ENCODE results near the gene YPEL5.
A peak's percentile ranks its signal among the peaks of the same experiment; 100 is the strongest.

The YPEL5 gene

DNA sequence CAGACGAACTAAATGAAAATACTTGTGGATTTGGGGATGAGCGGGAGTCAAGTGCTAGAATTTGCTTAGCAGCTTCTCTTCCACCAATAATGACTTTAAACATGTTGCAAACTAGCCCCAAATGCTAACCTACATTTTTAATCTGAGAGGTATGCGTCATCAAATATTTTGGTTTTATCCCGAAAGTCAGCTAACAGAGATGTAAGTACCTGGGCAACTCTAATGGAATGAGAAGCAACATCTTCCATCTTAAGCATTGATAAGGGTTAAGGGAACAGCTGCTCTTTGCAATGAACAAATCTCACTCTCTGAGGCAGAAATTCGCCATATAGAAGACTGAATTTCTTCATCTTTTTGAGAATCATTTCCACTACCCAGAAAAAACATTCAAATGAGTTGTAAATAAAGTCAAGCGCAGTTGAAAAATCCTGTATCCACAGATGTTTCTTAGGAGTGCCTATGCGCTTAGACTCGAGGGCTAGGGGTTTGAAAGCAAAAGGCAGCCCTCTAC is 926 bp upstream of the YPEL5 start:
- H3K27me3 Mint-ChIP-seq: no peaks in the 10 kb centered on the region
- H3K9me3 Mint-ChIP-seq: no peaks in the 10 kb centered on the region
- peaks cover 48% of the 10 kb centered on the region for H3K36me3 Mint-ChIP-seq (ENCODE audit: insufficient read depth)
- H3K4me3 Mint-ChIP-seq: peak overlapping the region; percentile 78
- peak overlapping the region; percentile 99 for H3K27ac Mint-ChIP-seq (ENCODE audit: low read depth)
- H3K4me1 Mint-ChIP-seq: peaks cover 40% of the 10 kb centered on the region
- DNase-seq (ENCODE audit: low spot score in 2 of 2): no peak
- ATAC-seq (replicated peaks; ENCODE audit: extremely low read depth, poor library complexity, severe bottlenecking): no peak

DNA sequence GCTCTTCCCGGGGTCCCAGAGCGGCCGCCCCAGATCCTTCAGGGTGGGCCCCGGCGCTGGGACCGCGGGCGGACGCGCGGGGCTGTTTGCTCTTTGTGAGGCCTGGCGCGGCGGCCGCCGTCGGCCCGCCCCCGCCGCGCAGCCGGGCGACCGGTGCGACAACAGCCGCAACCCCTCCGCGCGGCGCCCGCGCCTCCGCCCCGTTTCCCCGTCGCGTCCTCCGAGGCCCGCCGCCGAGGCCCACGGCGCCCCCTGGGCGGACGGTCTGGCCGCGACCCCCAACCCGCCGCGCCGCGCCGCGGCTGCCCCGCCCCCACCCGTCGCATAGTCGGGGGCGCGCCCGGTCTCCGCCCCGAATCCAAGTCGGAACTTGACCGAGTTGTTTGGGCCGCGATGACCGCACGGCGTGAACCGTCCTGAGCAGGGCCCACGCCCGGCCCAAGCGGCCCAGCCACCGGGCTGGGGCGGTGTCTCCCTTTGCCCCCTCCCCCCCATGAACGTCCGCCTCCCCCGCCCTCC is 448 bp downstream of the YPEL5 start:
- Mint-ChIP-seq H3K36me3 (ENCODE audit: insufficient read depth) (peaks cover 58% of the 10 kb centered on the region), H3K4me1 (peaks cover 51% of the 10 kb centered on the region), H3K4me3 (peak overlapping the region; percentile 82), H3K27me3 (no peaks in the 10 kb centered on the region), H3K27ac (ENCODE audit: low read depth) (peak overlapping the region; percentile 99), H3K9me3 (no peaks in the 10 kb centered on the region)
- DNase-seq (ENCODE audit: low spot score in 2 of 2) (no peak), ATAC-seq (replicated peaks; ENCODE audit: extremely low read depth, poor library complexity, severe bottlenecking) (no peak)

DNA sequence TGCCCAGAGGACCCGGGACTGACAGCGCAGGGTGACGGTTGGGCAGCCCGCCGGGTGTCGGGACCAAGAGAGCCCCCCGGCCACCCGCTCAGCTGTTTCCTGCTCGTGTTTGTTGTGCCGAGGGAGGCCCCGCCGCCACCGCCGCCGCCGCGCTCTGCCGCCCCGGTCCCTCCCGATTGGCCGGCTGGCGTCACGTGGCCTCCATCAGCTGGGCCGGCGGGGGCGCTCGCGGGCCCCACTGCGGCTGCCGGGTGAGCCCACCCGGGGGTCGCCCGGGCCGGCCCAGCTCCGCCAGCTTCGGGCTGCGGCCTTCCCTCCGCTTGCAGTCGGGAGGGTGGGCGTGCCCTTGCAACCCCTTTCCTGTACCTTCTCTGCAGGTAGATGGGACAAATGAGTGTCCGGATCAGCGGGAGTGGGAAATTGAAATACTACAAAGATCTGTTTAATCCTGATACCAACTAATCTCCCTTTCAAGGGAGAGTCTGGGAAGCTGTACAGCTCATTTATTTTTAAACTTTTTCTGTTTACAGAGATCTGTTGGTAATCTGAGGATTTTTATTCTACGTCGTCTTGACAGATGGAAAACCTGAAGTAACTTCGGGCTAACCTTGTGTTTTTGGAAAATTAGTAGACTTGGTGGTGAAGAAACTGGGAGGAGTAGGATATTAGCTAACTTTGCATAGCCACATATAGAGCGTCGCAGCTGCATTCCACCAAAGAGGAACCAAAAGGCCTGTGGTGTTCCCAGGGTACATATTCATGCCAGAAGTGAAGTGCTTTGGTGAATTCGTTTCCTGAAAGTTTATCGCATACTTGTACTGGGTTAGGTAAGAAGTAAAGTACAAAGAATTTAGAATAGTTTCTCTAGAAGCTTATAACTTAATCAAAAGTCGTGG is 1.2 kb downstream of the YPEL5 start:
- ATAC-seq (replicated peaks; ENCODE audit: extremely low read depth, poor library complexity, severe bottlenecking): peak; percentile 3
- Mint-ChIP-seq H3K27me3 (no peaks in the 10 kb centered on the region), H3K9me3 (no peaks in the 10 kb centered on the region), H3K4me3 (peak overlapping the region; percentile 82), H3K36me3 (ENCODE audit: insufficient read depth) (peaks cover 65% of the 10 kb centered on the region), H3K27ac (ENCODE audit: low read depth) (peak overlapping the region; percentile 93), H3K4me1 (peaks cover 57% of the 10 kb centered on the region)
- peak; percentile 70 to 73 for DNase-seq (ENCODE audit: low spot score in 2 of 2)

DNA sequence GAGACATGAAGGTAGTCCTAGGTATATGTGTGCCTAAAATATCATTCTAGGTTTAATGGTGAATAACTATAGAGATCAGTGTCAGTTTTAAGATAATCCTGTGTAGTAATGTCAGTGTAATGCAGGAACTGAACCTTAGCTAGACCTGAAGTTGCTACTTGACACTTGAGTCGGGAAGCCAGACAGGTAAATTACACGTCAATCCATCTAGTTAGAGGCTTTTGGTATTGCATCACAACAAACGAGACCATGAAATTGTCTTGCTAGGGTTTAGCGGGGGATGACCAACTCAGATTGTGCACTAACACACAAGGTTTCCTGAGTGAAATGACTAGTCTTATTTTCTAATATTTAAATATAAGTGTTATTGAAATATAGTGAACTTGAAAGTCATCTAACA is 2.0 kb downstream of the YPEL5 start:
- H3K4me1 Mint-ChIP-seq: peaks cover 66% of the 10 kb centered on the region
- ATAC-seq (replicated peaks; ENCODE audit: extremely low read depth, poor library complexity, severe bottlenecking) (no peak), DNase-seq (ENCODE audit: low spot score in 2 of 2) (no peak)
- no peaks in the 10 kb centered on the region for H3K9me3 Mint-ChIP-seq
- no peaks in the 10 kb centered on the region for H3K27me3 Mint-ChIP-seq
- peak overlapping the region; percentile 93 for H3K27ac Mint-ChIP-seq (ENCODE audit: low read depth)
- H3K4me3 Mint-ChIP-seq: peak overlapping the region; percentile 82
- H3K36me3 Mint-ChIP-seq (ENCODE audit: insufficient read depth): peaks cover 74% of the 10 kb centered on the region

DNA sequence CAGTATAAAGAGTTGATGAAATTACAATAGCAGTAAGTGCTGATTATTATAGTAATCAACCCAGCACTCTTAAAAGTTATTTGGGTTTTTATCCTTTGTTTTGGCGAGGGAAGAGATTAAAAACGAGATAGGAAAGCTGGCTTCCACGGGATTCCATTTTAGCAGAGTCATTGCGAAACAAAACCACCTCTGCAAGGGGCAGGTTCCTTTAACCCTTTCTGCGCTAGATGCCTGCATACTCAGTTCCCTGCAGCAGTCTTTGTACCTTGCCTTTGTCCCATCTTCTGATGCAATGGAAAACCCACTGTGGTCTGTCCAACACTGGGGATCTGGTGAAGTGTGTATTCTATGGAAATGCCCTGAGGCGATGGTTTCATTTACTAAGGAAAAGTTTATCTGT is 2.7 kb downstream of the YPEL5 start:
- H3K4me3 Mint-ChIP-seq: peak overlapping the region; percentile 82
- peaks cover 81% of the 10 kb centered on the region for H3K36me3 Mint-ChIP-seq (ENCODE audit: insufficient read depth)
- no peaks in the 10 kb centered on the region for H3K27me3 Mint-ChIP-seq
- no peak for DNase-seq (ENCODE audit: low spot score in 2 of 2)
- no peaks in the 10 kb centered on the region for H3K9me3 Mint-ChIP-seq
- peaks cover 70% of the 10 kb centered on the region for H3K4me1 Mint-ChIP-seq
- H3K27ac Mint-ChIP-seq (ENCODE audit: low read depth): peak overlapping the region; percentile 93
- no peak for ATAC-seq (replicated peaks; ENCODE audit: extremely low read depth, poor library complexity, severe bottlenecking)

DNA sequence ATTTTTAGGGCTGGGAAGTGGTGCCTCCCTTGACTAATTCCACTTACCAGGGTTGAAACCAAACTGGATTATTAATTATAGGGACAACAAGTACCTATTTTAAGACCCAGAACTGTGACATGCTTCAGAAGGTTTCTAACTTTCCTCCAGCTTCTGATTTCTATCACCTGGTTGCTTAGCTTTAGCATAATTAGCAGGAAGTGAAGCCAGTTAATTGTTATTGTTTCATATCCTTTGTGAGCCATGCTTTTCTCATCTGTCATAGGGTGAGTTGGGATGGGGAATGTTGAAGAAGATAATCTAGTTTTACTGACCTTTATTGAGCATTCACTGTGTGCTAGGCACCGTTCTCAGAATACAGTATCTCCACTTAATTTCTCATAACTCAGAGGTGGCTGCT is 3.2 kb downstream of the YPEL5 start:
- Mint-ChIP-seq H3K27me3 (no peaks in the 10 kb centered on the region), H3K9me3 (no peaks in the 10 kb centered on the region), H3K4me1 (peaks cover 68% of the 10 kb centered on the region), H3K36me3 (ENCODE audit: insufficient read depth) (peaks cover 83% of the 10 kb centered on the region), H3K27ac (ENCODE audit: low read depth) (peak overlapping the region; percentile 93), H3K4me3 (peak overlapping the region; percentile 82)
- no peak for DNase-seq (ENCODE audit: low spot score in 2 of 2)
- ATAC-seq (replicated peaks; ENCODE audit: extremely low read depth, poor library complexity, severe bottlenecking): no peak

DNA sequence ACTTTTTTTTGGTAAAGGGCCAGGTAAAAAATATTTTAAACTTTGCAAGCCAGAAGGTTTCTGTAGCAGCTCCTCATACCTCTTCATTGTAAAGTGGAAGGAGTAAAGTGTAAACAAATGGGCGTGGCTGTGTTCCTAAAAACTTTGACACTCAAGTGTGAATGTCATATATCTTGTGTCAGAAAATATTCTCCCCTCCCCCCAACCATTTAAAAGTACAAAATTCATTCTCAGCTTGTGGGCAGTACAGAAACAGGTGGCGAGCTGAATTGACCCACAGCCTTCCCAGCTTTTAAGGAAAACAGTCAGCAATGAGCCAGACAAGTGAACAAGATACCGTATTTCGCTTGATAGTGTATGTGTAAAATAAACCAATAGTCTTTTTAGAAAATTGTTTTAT is 4.0 kb downstream of the YPEL5 start:
- H3K4me1 Mint-ChIP-seq: peaks cover 66% of the 10 kb centered on the region
- peaks cover 88% of the 10 kb centered on the region for H3K36me3 Mint-ChIP-seq (ENCODE audit: insufficient read depth)
- H3K4me3 Mint-ChIP-seq: peak overlapping the region; percentile 54
- H3K9me3 Mint-ChIP-seq: no peaks in the 10 kb centered on the region
- H3K27me3 Mint-ChIP-seq: no peaks in the 10 kb centered on the region
- no peak for ATAC-seq (replicated peaks; ENCODE audit: extremely low read depth, poor library complexity, severe bottlenecking)
- DNase-seq (ENCODE audit: low spot score in 2 of 2): no peak
- peak overlapping the region; percentile 93 for H3K27ac Mint-ChIP-seq (ENCODE audit: low read depth)

DNA sequence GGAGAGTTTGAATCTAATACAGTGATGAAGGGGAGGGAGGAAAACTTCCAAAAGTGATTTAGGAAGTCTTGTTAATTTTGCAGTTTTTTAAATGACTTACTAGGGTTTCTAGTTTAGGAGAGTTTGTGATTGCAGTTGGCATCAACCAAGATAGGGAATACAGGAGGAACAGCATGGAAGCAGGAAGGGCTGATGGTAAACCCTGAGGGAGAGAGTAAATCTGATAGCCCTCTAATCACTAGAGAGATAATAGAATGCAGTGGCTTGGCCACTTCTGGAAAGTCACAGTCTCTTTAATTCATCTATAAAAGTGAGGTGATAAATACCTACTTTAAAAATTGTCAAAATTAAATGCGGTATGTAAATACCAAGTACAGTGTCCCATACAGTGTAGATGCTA is 5.6 kb downstream of the YPEL5 start:
- Mint-ChIP-seq H3K4me1 (peaks cover 75% of the 10 kb centered on the region), H3K36me3 (ENCODE audit: insufficient read depth) (peaks cover 93% of the 10 kb centered on the region), H3K9me3 (no peaks in the 10 kb centered on the region), H3K4me3 (peak overlapping the region; percentile 34), H3K27me3 (no peaks in the 10 kb centered on the region), H3K27ac (ENCODE audit: low read depth) (peak overlapping the region; percentile 60)
- DNase-seq (ENCODE audit: low spot score in 2 of 2) (no peak), ATAC-seq (replicated peaks; ENCODE audit: extremely low read depth, poor library complexity, severe bottlenecking) (no peak)

- Mint-ChIP-seq H3K27me3 (no peaks in the 10 kb centered on the region), H3K4me3 (no peak overlapping the region), H3K36me3 (ENCODE audit: insufficient read depth) (peaks cover 93% of the 10 kb centered on the region), H3K4me1 (peaks cover 69% of the 10 kb centered on the region), H3K27ac (ENCODE audit: low read depth) (peak overlapping the region; percentile 46), H3K9me3 (no peaks in the 10 kb centered on the region)
- ATAC-seq (replicated peaks; ENCODE audit: extremely low read depth, poor library complexity, severe bottlenecking): no peak
- no peak for DNase-seq (ENCODE audit: low spot score in 2 of 2)
These were observed 8.4 kb downstream of the YPEL5 start for GRCh38 chr2:30155202-30155601.

DNA sequence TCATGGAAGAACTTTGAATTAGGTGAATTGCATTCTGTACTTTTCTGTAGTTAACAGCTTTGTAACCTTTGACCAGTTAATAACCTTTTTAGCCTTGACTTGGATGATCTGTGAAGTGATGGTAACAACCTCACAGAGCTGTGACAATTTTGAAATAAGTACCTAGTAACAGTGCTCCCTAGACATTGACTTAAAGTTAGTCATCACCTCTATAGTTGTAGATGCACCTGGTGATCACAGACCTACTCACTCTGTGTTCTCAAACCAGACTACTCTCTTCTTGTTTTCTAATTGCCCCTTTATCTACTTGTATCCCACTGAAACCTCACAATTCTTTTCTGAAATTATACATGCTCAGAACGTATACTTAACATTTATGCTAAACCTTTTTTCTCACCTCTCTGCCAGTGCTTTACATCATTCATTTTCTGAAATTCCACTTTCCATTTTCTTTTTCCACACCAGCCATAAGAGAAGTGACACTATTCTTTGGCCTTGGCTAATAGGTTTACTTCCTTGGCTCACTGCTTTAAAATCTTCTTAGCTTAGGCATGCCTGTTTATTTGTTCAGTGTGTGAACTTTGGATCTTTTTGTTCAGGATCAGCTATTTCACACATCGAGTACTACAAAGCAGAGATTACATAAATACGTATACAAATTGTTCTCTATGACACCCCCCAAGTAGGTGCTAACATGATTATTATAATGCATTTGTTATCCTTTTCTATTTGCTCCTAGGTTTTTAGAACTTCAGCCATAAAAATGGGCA is 9.3 kb downstream of the YPEL5 start:
- no peaks in the 10 kb centered on the region for H3K27me3 Mint-ChIP-seq
- DNase-seq (ENCODE audit: low spot score in 2 of 2) (no peak), ATAC-seq (replicated peaks; ENCODE audit: extremely low read depth, poor library complexity, severe bottlenecking) (no peak)
- H3K9me3 Mint-ChIP-seq: no peaks in the 10 kb centered on the region
- H3K4me3 Mint-ChIP-seq: peak overlapping the region; percentile 26
- H3K27ac Mint-ChIP-seq (ENCODE audit: low read depth): peak overlapping the region; percentile 91
- peaks cover 65% of the 10 kb centered on the region for H3K4me1 Mint-ChIP-seq
- peaks cover 93% of the 10 kb centered on the region for H3K36me3 Mint-ChIP-seq (ENCODE audit: insufficient read depth)

GRCh38 chr2:30157616-30158015 is 10.8 kb downstream of the YPEL5 start:
- Mint-ChIP-seq H3K4me1 (peaks cover 60% of the 10 kb centered on the region), H3K27me3 (no peaks in the 10 kb centered on the region), H3K27ac (ENCODE audit: low read depth) (peak overlapping the region; percentile 91), H3K9me3 (no peaks in the 10 kb centered on the region), H3K4me3 (peak overlapping the region; percentile 26), H3K36me3 (ENCODE audit: insufficient read depth) (peaks cover 96% of the 10 kb centered on the region)
- DNase-seq (ENCODE audit: low spot score in 2 of 2): no peak
- no peak for ATAC-seq (replicated peaks; ENCODE audit: extremely low read depth, poor library complexity, severe bottlenecking)

DNA sequence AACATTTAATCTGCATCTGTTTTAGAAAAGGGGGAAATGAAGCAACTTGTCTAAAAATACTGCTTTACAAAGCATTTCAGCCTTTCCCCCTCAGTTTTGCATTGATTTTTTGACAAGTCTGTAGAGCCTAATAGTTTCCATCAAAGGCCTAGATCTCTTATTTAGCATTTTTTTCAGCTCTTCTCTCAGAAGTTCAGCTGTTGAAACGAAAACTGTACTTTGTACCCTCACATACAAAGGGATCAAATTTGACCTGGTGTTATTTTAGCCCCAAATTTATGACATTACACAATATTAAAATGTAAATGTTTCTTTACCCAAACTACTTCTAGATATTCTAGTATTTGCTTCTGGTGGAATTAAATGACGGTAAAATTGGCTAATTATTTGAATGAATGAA is 13.0 kb downstream of the YPEL5 start:
- Mint-ChIP-seq H3K27me3 (no peaks in the 10 kb centered on the region), H3K9me3 (no peaks in the 10 kb centered on the region), H3K36me3 (ENCODE audit: insufficient read depth) (peaks cover 95% of the 10 kb centered on the region), H3K4me1 (peaks cover 43% of the 10 kb centered on the region), H3K4me3 (peak overlapping the region; percentile 16), H3K27ac (ENCODE audit: low read depth) (peak overlapping the region; percentile 94)
- DNase-seq (ENCODE audit: low spot score in 2 of 2) (no peak), ATAC-seq (replicated peaks; ENCODE audit: extremely low read depth, poor library complexity, severe bottlenecking) (no peak)
